Stomach (tissue), 4 donors: ENCODE results near the gene OOSP4A.

Experiments used
- EP300 ChIP-seq: sonication (generic); formaldehyde crosslinking; IDR thresholded peaks from one replicate; pipeline ENCODE4 v1.6.1; 2017; ENCODE audit warnings: antibody characterized with exemption
- POLR2A ChIP-seq, 4 donors: fragments of 450-650 bp; IDR thresholded peaks; one replicate each; pipeline ENCODE4 v1.6.1; 2016; ENCODE audit warnings: antibody characterized with exemption in 4 of 4, control low read depth in 2 of 4, mild to moderate bottlenecking in 1 of 4, moderate library complexity in 1 of 4
- POLR2AphosphoS5 ChIP-seq, 3 donors: sonication (generic); formaldehyde crosslinking; IDR thresholded peaks; one replicate each; pipeline ENCODE4 v1.6.1; 2016; ENCODE audit warnings: antibody characterized with exemption in 3 of 3
- TF ChIP-seq, protein P1 (sequence below), 7 experiments: fragments of 450-650 bp in 4 of 7; fragments of 200-600 bp in 3 of 7; sonication (generic) in 3 of 7; IDR thresholded peaks; one replicate each; pipeline ENCODE4 v1.5.1; 2016 to 2019; ENCODE audit warnings: antibody characterized with exemption in 7 of 7, control low read depth in 2 of 7, mild to moderate bottlenecking in 1 of 7

DNA sequence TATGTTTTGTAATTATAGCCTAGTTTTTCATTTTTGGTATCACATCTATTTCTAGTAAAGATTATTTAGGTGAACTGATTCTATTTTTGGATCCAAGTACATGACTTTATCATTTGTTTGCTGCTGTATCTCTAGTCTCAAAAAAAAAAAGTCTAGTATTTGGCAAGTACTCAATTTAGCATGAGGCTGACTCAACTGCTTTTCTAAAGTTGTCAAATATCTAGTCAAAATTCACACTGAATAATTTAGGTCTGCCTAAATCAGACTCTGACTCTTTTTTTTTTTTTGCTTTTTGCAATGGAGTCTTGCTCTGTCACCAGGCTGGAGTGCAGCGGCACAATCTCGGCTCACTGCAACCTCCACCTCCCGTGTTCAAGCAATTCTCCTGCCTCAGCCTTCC, 2.4 kb downstream of the OOSP4A start:
- TF ChIP-seq, protein P1, sequence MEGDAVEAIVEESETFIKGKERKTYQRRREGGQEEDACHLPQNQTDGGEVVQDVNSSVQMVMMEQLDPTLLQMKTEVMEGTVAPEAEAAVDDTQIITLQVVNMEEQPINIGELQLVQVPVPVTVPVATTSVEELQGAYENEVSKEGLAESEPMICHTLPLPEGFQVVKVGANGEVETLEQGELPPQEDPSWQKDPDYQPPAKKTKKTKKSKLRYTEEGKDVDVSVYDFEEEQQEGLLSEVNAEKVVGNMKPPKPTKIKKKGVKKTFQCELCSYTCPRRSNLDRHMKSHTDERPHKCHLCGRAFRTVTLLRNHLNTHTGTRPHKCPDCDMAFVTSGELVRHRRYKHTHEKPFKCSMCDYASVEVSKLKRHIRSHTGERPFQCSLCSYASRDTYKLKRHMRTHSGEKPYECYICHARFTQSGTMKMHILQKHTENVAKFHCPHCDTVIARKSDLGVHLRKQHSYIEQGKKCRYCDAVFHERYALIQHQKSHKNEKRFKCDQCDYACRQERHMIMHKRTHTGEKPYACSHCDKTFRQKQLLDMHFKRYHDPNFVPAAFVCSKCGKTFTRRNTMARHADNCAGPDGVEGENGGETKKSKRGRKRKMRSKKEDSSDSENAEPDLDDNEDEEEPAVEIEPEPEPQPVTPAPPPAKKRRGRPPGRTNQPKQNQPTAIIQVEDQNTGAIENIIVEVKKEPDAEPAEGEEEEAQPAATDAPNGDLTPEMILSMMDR (IDR thresholded peaks at IDR 0.05): no peak
- no peak for TF ChIP-seq POLR2A (IDR thresholded peaks at IDR 0.05)
- no peak for TF ChIP-seq EP300
- TF ChIP-seq POLR2AphosphoS5 (IDR thresholded peaks at IDR 0.05): no peak
